NCI-H2196 (cell line): ENCODE results near the gene PHACTR4.
A peak's percentile ranks its signal among the peaks of the same experiment; 100 is the strongest.
"Not testable (repeated sequence)": the region's sequence is repeated elsewhere in the genome, so short reads cannot be mapped to it uniquely, and the experiment has no call there.

ENCODE experiments used
- DNase-seq: peaks from one replicate; lab custom pipeline; 2025; ENCODE audit not compliant: unreplicated experiment; lab: John Stamatoyannopoulos, UW

The PHACTR4 gene

GRCh38 chr1:28369371-28370238 lies at the start of gene PHACTR4:
TSS of gene PHACTR4 (plus strand) at chr1:28369740. CDS start at chr1:28407448, 37,708 bp downstream.
- peak; percentile 97 for DNase-seq

GRCh38 chr1:28322194-28322593 lies 47.3 kb upstream of the PHACTR4 start:
- no peak for DNase-seq

GRCh38 chr1:28323720-28324119 lies 45.8 kb upstream of the PHACTR4 start:
- DNase-seq, result no peak

- DNase-seq, result no peak
These were observed 43.0 kb upstream of the PHACTR4 start for GRCh38 chr1:28326515-28326914.

- DNase-seq, result no peak
These were observed 42.6 kb upstream of the PHACTR4 start for GRCh38 chr1:28326984-28327383.

- not testable (repeated sequence) for DNase-seq
These were observed 42.1 kb upstream of the PHACTR4 start for GRCh38 chr1:28327431-28327830.

GRCh38 chr1:28328228-28328648 lies 41.3 kb upstream of the PHACTR4 start:
- DNase-seq, result no peak

- peak; percentile 13 for DNase-seq
These were observed 40.0 kb upstream of the PHACTR4 start for GRCh38 chr1:28329395-28330153.

- DNase-seq, result no peak
These were observed 30.6 kb upstream of the PHACTR4 start for GRCh38 chr1:28338897-28339296.

- DNase-seq, result no peak
These were observed 30.0 kb upstream of the PHACTR4 start for GRCh38 chr1:28339551-28339950.

- DNase-seq, result no peak
These were observed 29.1 kb upstream of the PHACTR4 start for GRCh38 chr1:28340221-28340974.

GRCh38 chr1:28341591-28341990 lies 27.9 kb upstream of the PHACTR4 start:
- DNase-seq, result no peak

- no peak for DNase-seq
These were observed 26.1 kb upstream of the PHACTR4 start for GRCh38 chr1:28343405-28343804.

- not testable (repeated sequence) for DNase-seq
These were observed 16.2 kb upstream of the PHACTR4 start for GRCh38 chr1:28353248-28353810.

GRCh38 chr1:28354121-28354520 lies 15.4 kb upstream of the PHACTR4 start:
- no peak for DNase-seq

GRCh38 chr1:28358716-28359115 lies 10.8 kb upstream of the PHACTR4 start:
- DNase-seq, result no peak

GRCh38 chr1:28359592-28360239 lies 9.8 kb upstream of the PHACTR4 start:
- DNase-seq, result peak; percentile 77

- DNase-seq, result no peak
These were observed 4.7 kb upstream of the PHACTR4 start for GRCh38 chr1:28364888-28365287.

- peak; percentile 66 for DNase-seq
These were observed 3.7 kb upstream of the PHACTR4 start for GRCh38 chr1:28365864-28366263.

GRCh38 chr1:28368608-28369007 lies 932 bp upstream of the PHACTR4 start:
- DNase-seq, result not testable (repeated sequence)
